Fibroblast of lung (primary cell): ENCODE measurements around the gene S100A2. TPM values are rescaled to one million over a fixed set of nuclear protein-coding genes. Genes with fewer than 3 reads are reported as not detected.

ENCODE experiments used
- DNase-seq, 2 donors: peaks; one replicate each; pipeline versions ENCODE4 v3.0.0 to v3.0.0-alpha.2; 2010; ENCODE audit warnings: low read depth in 2 of 2
- H2AFZ ChIP-seq: 2 replicates; pipeline ENCODE4 v1.5.1; 2012; ENCODE audit warnings: low read length, control low read depth, inconsistent platforms
- H3K27ac ChIP-seq: 2 replicates; pipeline ENCODE4 v1.5.1; 2011; ENCODE audit warnings: low read length, control low read depth; ENCODE audit not compliant: insufficient read depth
- H3K27me3 ChIP-seq: 2 replicates; pipeline ENCODE4 v1.5.1; 2011; ENCODE audit warnings: mild to moderate bottlenecking, low read length; ENCODE audit not compliant: control insufficient read depth, insufficient read depth
- H3K36me3 ChIP-seq: 2 replicates; pipeline ENCODE4 v1.5.1; 2011; ENCODE audit warnings: low read length; ENCODE audit not compliant: control insufficient read depth, insufficient read depth
- H3K4me1 ChIP-seq: 2 replicates; pipeline ENCODE4 v1.5.1; 2011; ENCODE audit warnings: low read length; ENCODE audit not compliant: control insufficient read depth, insufficient read depth; ENCODE audit errors: extremely low read depth
- H3K4me2 ChIP-seq: 2 replicates; pipeline ENCODE4 v1.5.1; 2011; ENCODE audit warnings: low read length, control low read depth; ENCODE audit not compliant: insufficient read depth; ENCODE audit errors: extremely low read depth
- H3K4me3 ChIP-seq, 4 experiments: fragments of 200-600 bp in 1 of 4; sonication (generic) in 1 of 4; replicated peaks in 1 of 4; 2 replicates each; pipeline ENCODE4 v1.5.1; 2011 to 2016; ENCODE audit warnings: low read length in 4 of 4, low read depth in 3 of 4, mild to moderate bottlenecking in 3 of 4, control low read depth in 2 of 4, inconsistent platforms in 1 of 4, mixed read lengths in 1 of 4; ENCODE audit not compliant: insufficient read depth in 1 of 4; ENCODE audit errors: control extremely low read depth in 1 of 4
- H3K79me2 ChIP-seq: 2 replicates; pipeline ENCODE4 v1.5.1; 2012; ENCODE audit warnings: mild to moderate bottlenecking, low read length, inconsistent platforms; ENCODE audit not compliant: control insufficient read depth, insufficient read depth
- H3K9ac ChIP-seq: 2 replicates; pipeline ENCODE4 v1.5.1; 2011; ENCODE audit warnings: mild to moderate bottlenecking, low read length, control low read depth; ENCODE audit not compliant: insufficient read depth
- H3K9me3 ChIP-seq: 2 replicates; pipeline ENCODE4 v1.5.1; 2012; ENCODE audit warnings: low read depth, low read length; ENCODE audit not compliant: control insufficient read depth, insufficient read depth
- H4K20me1 ChIP-seq: 2 replicates; pipeline ENCODE4 v1.5.1; 2011; ENCODE audit warnings: low read length; ENCODE audit not compliant: control insufficient read depth, insufficient read depth; ENCODE audit errors: extremely low read depth
- CTCF ChIP-seq, 2 donors: IDR thresholded peaks in 1 of 2; conservative IDR thresholded peaks in 1 of 2; 1 replicate in 1 of 2; 2 replicates in 1 of 2; pipeline ENCODE4 v1.5.1; 2011 to 2012; ENCODE audit warnings: low read length in 2 of 2, control low read depth in 1 of 2, inconsistent platforms in 1 of 2, low read depth in 1 of 2, mild to moderate bottlenecking in 1 of 2
- EZH2 ChIP-seq: IDR thresholded peaks from 2 replicates; pipeline ENCODE4 v1.5.1; 2012; ENCODE audit warnings: low read length, control low read depth, mild to moderate bottlenecking; ENCODE audit errors: missing control alignments
- polyA plus RNA-seq, 2 donors: library from polyadenylated mRNA; depleted of rRNA in 1 of 2; stranded (reverse) in 1 of 2; unstranded in 1 of 2; fragments of >200 nt; gene quantifications; 2 replicates each; pipeline ENCODE4 v1.2.1, GENCODE V29; 2011 to 2012; ENCODE audit warnings: missing spikeins in 1 of 2
- total RNA-seq: library from RNA; depleted of rRNA; stranded (reverse); fragments of >200 nt; gene quantifications from 2 replicates; pipeline ENCODE4 v1.2.1, GENCODE V29; 2014

S100A2 gene
- total and polyA plus RNA-seq, 2 donors (not counting 1 experiment from before 2014, with no cell fraction given) = 3.6 to 4.8 TPM

- Histone ChIP-seq H3K27ac (no peak overlapping the region), H3K4me1 (no peaks in the 10 kb centered on the region), H3K79me2 (no peaks in the 10 kb centered on the region), H3K27me3 (no peaks in the 10 kb centered on the region), H3K36me3 (no peaks in the 10 kb centered on the region), H2AFZ (no peak overlapping the region), H4K20me1 (no peaks in the 10 kb centered on the region), H3K9ac (no peak overlapping the region), H3K4me2 (no peak overlapping the region), H3K9me3 (no peaks in the 10 kb centered on the region), H3K4me3 (no peak overlapping the region)
- TF ChIP-seq EZH2 = no peak
- TF ChIP-seq CTCF (conservative IDR thresholded peaks at IDR 0.05 in 1 of 2, IDR thresholded peaks at IDR 0.05 in 1 of 2; ENCODE audit: low read depth in 1 of 2, low read length in 2 of 2) = no peak
- no peak for DNase-seq
Measured at GRCh38 chr1:153515504-153516394, 49.9 kb downstream of the S100A2 start.

GRCh38 chr1:153513666-153514065 lies 52.0 kb downstream of the S100A2 start:
- H3K27me3 ChIP-seq = no peaks in the 10 kb centered on the region
- TF ChIP-seq EZH2 = no peak
- no peak for TF ChIP-seq CTCF (conservative IDR thresholded peaks at IDR 0.05 in 1 of 2, IDR thresholded peaks at IDR 0.05 in 1 of 2; ENCODE audit: low read depth in 1 of 2, low read length in 2 of 2)
- H3K79me2 ChIP-seq = no peaks in the 10 kb centered on the region
- no peaks in the 10 kb centered on the region for H3K4me1 ChIP-seq
- no peak overlapping the region for H3K4me2 ChIP-seq
- H3K36me3 ChIP-seq = no peaks in the 10 kb centered on the region
- no peaks in the 10 kb centered on the region for H4K20me1 ChIP-seq
- no peak overlapping the region for H3K4me3 ChIP-seq
- H2AFZ ChIP-seq = no peak overlapping the region
- H3K27ac ChIP-seq = no peak overlapping the region
- no peak for DNase-seq
- H3K9ac ChIP-seq = no peak overlapping the region
- no peaks in the 10 kb centered on the region for H3K9me3 ChIP-seq

GRCh38 chr1:153513023-153513422 lies 52.6 kb downstream of the S100A2 start:
- no peak overlapping the region for H3K27ac ChIP-seq
- H3K4me3 ChIP-seq = no peak overlapping the region
- H4K20me1 ChIP-seq = no peaks in the 10 kb centered on the region
- no peak for DNase-seq
- no peaks in the 10 kb centered on the region for H3K27me3 ChIP-seq
- no peak overlapping the region for H3K9ac ChIP-seq
- no peak overlapping the region for H3K4me2 ChIP-seq
- H3K79me2 ChIP-seq = no peaks in the 10 kb centered on the region
- TF ChIP-seq EZH2 (no peak), CTCF (conservative IDR thresholded peaks at IDR 0.05 in 1 of 2, IDR thresholded peaks at IDR 0.05 in 1 of 2; ENCODE audit: low read depth in 1 of 2, low read length in 2 of 2) (no peak)
- peaks cover 2% of the 10 kb centered on the region for H3K4me1 ChIP-seq
- no peaks in the 10 kb centered on the region for H3K9me3 ChIP-seq
- H2AFZ ChIP-seq = no peak overlapping the region
- H3K36me3 ChIP-seq = no peaks in the 10 kb centered on the region

Other genes starting within 250 kb of the S100A2 start
- gene PGLYRP4, start 217.0 kb downstream of the S100A2 start, total RNA-seq = not detected in 2 replicates
- not detected in 2 replicates for gene PGLYRP4, start 217.0 kb downstream of the S100A2 start, polyA plus RNA-seq
- not detected in 2 replicates for gene S100A9, start 208.0 kb downstream of the S100A2 start, total RNA-seq
- not detected in 2 replicates for gene S100A9, start 208.0 kb downstream of the S100A2 start, polyA plus RNA-seq
- not detected in 2 replicates for gene S100A12, start 190.2 kb downstream of the S100A2 start, total RNA-seq
- gene S100A12, start 190.2 kb downstream of the S100A2 start, polyA plus RNA-seq = not detected in 2 replicates
- not detected in 2 replicates for gene S100A8, start 174.8 kb downstream of the S100A2 start, total RNA-seq
- gene S100A8, start 174.8 kb downstream of the S100A2 start, polyA plus RNA-seq = not detected in 2 replicates
- not detected in 2 replicates for gene S100A7A, start 149.3 kb downstream of the S100A2 start, total RNA-seq
- not detected in 2 replicates for gene S100A7A, start 149.3 kb downstream of the S100A2 start, polyA plus RNA-seq
- not detected in 2 replicates for gene S100A7, start 105.2 kb downstream of the S100A2 start, total RNA-seq
- gene S100A7, start 105.2 kb downstream of the S100A2 start, polyA plus RNA-seq = not detected in 2 replicates
- 2,061 and 4,042 TPM in 2 replicates for gene S100A6, start 29.9 kb downstream of the S100A2 start, total RNA-seq
- gene S100A6, start 29.9 kb downstream of the S100A2 start, polyA plus RNA-seq = 1,280 and 2,637 TPM in 2 replicates
- gene S100A5, start 24.9 kb downstream of the S100A2 start, total RNA-seq = not detected in 2 replicates
- 0.20 and 0.24 TPM in 2 replicates for gene S100A5, start 24.9 kb downstream of the S100A2 start, polyA plus RNA-seq
- 85.3 and 287 TPM in 2 replicates for gene S100A4, start 20.0 kb downstream of the S100A2 start, total RNA-seq
- gene S100A4, start 20.0 kb downstream of the S100A2 start, polyA plus RNA-seq = 371 and 928 TPM in 2 replicates
- 1.8 and 6.8 TPM in 2 replicates for gene S100A3, start 16.6 kb downstream of the S100A2 start, total RNA-seq
- gene S100A3, start 16.6 kb downstream of the S100A2 start, polyA plus RNA-seq = 11.5 and 14.8 TPM in 2 replicates
- gene S100A16, start 47.3 kb upstream of the S100A2 start, total RNA-seq = 121 and 122 TPM in 2 replicates
- 182 and 632 TPM in 2 replicates for gene S100A16, start 47.3 kb upstream of the S100A2 start, polyA plus RNA-seq
- gene S100A14, start 50.5 kb upstream of the S100A2 start, total RNA-seq = 0.26 and 0.33 TPM in 2 replicates
- gene S100A14, start 50.5 kb upstream of the S100A2 start, polyA plus RNA-seq = 0.40 and 0.51 TPM in 2 replicates
- 105 and 172 TPM in 2 replicates for gene S100A13, start 61.7 kb upstream of the S100A2 start, total RNA-seq
- 399 TPM in 2 replicates for gene S100A13, start 61.7 kb upstream of the S100A2 start, polyA plus RNA-seq
- 0.17 TPM in 1 of 2 replicates, not detected in the other for gene S100A1, start 62.6 kb upstream of the S100A2 start, total RNA-seq
- gene S100A1, start 62.6 kb upstream of the S100A2 start, polyA plus RNA-seq = 0.98 and 9.7 TPM in 2 replicates
- 22.6 and 34.0 TPM in 2 replicates for gene CHTOP, start 68.2 kb upstream of the S100A2 start, total RNA-seq
- gene CHTOP, start 68.2 kb upstream of the S100A2 start, polyA plus RNA-seq = 47.6 and 52.2 TPM in 2 replicates
- gene SNAPIN, start 92.9 kb upstream of the S100A2 start, total RNA-seq = 72.7 and 76.5 TPM in 2 replicates
- gene SNAPIN, start 92.9 kb upstream of the S100A2 start, polyA plus RNA-seq = 52.0 and 56.8 TPM in 2 replicates
- 129 and 135 TPM in 2 replicates for gene ILF2, start 105.1 kb upstream of the S100A2 start, total RNA-seq
- 235 and 344 TPM in 2 replicates for gene ILF2, start 105.1 kb upstream of the S100A2 start, polyA plus RNA-seq
- gene NPR1, start 112.8 kb upstream of the S100A2 start, total RNA-seq = 0.66 and 2.1 TPM in 2 replicates
- gene NPR1, start 112.8 kb upstream of the S100A2 start, polyA plus RNA-seq = 0.14 and 0.60 TPM in 2 replicates
- 30.0 and 37.3 TPM in 2 replicates for gene INTS3, start 162.2 kb upstream of the S100A2 start, total RNA-seq
- 31.4 and 42.2 TPM in 2 replicates for gene INTS3, start 162.2 kb upstream of the S100A2 start, polyA plus RNA-seq
- 30.6 and 34.4 TPM in 2 replicates for gene SLC27A3, start 209.6 kb upstream of the S100A2 start, total RNA-seq
- 9.3 and 9.7 TPM in 2 replicates for gene SLC27A3, start 209.6 kb upstream of the S100A2 start, polyA plus RNA-seq